ENCODE measurements around the gene PIR. TPM values are rescaled to one million over a fixed set of nuclear protein-coding genes. Genes with fewer than 3 reads are reported as not detected.

PIR gene
- total RNA-seq, 1 donor from 2014 or later: 21.8 TPM

GRCh38 chrX:15418707-15419181 is 74.4 kb downstream of the PIR start:
- DNase-seq (ENCODE audit: extremely low spot score, unreplicated experiment): no peak
- Mint-ChIP-seq H3K9me3 (ENCODE audit: unreplicated experiment) (peaks cover 22% of the 10 kb centered on the region), H3K4me1 (ENCODE audit: unreplicated experiment) (no peaks in the 10 kb centered on the region), H3K36me3 (ENCODE audit: unreplicated experiment) (peaks cover 20% of the 10 kb centered on the region), H3K4me3 (ENCODE audit: unreplicated experiment) (no peak overlapping the region), H3K27me3 (ENCODE audit: unreplicated experiment) (no peaks in the 10 kb centered on the region), H3K27ac (ENCODE audit: unreplicated experiment) (no peak overlapping the region)
- no peak for TF ChIP-seq CTCF (IDR thresholded peaks at IDR 0.05)

GRCh38 chrX:15418041-15418706 is 75.0 kb downstream of the PIR start:
- DNase-seq (ENCODE audit: extremely low spot score, unreplicated experiment): no peak
- H3K36me3 Mint-ChIP-seq (ENCODE audit: unreplicated experiment): peaks cover 20% of the 10 kb centered on the region

GRCh38 chrX:15416133-15416993 is 76.8 kb downstream of the PIR start:
- Mint-ChIP-seq H3K27ac (ENCODE audit: unreplicated experiment) (no peak overlapping the region), H3K36me3 (ENCODE audit: unreplicated experiment) (peaks cover 12% of the 10 kb centered on the region), H3K9me3 (ENCODE audit: unreplicated experiment) (peaks cover 9% of the 10 kb centered on the region), H3K27me3 (ENCODE audit: unreplicated experiment) (no peaks in the 10 kb centered on the region), H3K4me1 (ENCODE audit: unreplicated experiment) (no peaks in the 10 kb centered on the region), H3K4me3 (ENCODE audit: unreplicated experiment) (no peak overlapping the region)
- no peak for DNase-seq (ENCODE audit: extremely low spot score, unreplicated experiment)
- no peak for TF ChIP-seq CTCF (IDR thresholded peaks at IDR 0.05)

More at GRCh38 chrX:15418041-15418706, 75.0 kb downstream of the PIR start:
- no peak overlapping the region for H3K27ac Mint-ChIP-seq (ENCODE audit: unreplicated experiment)
- H3K4me1 Mint-ChIP-seq (ENCODE audit: unreplicated experiment): no peaks in the 10 kb centered on the region
- no peak for TF ChIP-seq CTCF (IDR thresholded peaks at IDR 0.05)
- H3K9me3 Mint-ChIP-seq (ENCODE audit: unreplicated experiment): peaks cover 22% of the 10 kb centered on the region
- H3K4me3 Mint-ChIP-seq (ENCODE audit: unreplicated experiment): no peak overlapping the region
- no peaks in the 10 kb centered on the region for H3K27me3 Mint-ChIP-seq (ENCODE audit: unreplicated experiment)

GRCh38 chrX:15413101-15413500 is 80.0 kb downstream of the PIR start:
- TF ChIP-seq CTCF (IDR thresholded peaks at IDR 0.05): no peak
- Mint-ChIP-seq H3K36me3 (ENCODE audit: unreplicated experiment) (peaks cover 10% of the 10 kb centered on the region), H3K4me1 (ENCODE audit: unreplicated experiment) (peaks cover 3% of the 10 kb centered on the region), H3K27ac (ENCODE audit: unreplicated experiment) (no peak overlapping the region), H3K9me3 (ENCODE audit: unreplicated experiment) (peaks cover 8% of the 10 kb centered on the region), H3K27me3 (ENCODE audit: unreplicated experiment) (no peaks in the 10 kb centered on the region), H3K4me3 (ENCODE audit: unreplicated experiment) (no peak overlapping the region)
- no peak for DNase-seq (ENCODE audit: extremely low spot score, unreplicated experiment)

DNA sequence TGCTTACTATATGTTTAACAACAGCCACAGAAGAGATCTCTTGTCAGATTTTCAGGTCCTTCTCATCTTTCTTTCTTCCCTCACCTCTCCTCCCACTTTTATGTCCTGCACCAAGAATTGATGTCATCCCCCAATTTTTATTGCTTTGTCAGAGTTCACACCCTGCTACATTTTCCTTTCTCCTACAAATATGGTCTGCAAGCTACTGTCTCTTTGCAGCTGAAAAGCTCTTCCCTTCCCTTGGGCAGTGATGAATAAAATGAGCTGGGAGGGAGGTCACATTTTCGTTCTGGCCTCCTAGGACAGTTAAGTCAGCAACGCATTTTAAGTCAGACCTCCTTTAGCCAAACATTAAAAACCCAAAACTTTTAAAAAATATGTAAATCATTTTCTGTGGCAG is 82.2 kb downstream of the PIR start:
- DNase-seq (ENCODE audit: extremely low spot score, unreplicated experiment): no peak
- no peak overlapping the region for H3K27ac Mint-ChIP-seq (ENCODE audit: unreplicated experiment)

More for the DNA sequence above, 82.2 kb downstream of the PIR start:
- Mint-ChIP-seq H3K27me3 (ENCODE audit: unreplicated experiment) (no peaks in the 10 kb centered on the region), H3K4me3 (ENCODE audit: unreplicated experiment) (no peak overlapping the region), H3K4me1 (ENCODE audit: unreplicated experiment) (peaks cover 3% of the 10 kb centered on the region), H3K9me3 (ENCODE audit: unreplicated experiment) (no peaks in the 10 kb centered on the region), H3K36me3 (ENCODE audit: unreplicated experiment) (peaks cover 3% of the 10 kb centered on the region)
- TF ChIP-seq CTCF (IDR thresholded peaks at IDR 0.05): no peak
